GM19452 (cell line): ENCODE measurements around the gene GOLGA5.

ENCODE experiments used
- ATAC-seq: cut with Tn5 transposase; IDR thresholded peaks from one replicate; pipeline ENCODE4 v1.9.1; 2021; ENCODE audit not compliant: unreplicated experiment

Gene GOLGA5

GRCh38 chr14:92874962-92875661 is 81.0 kb downstream of the GOLGA5 start:
- ATAC-seq, result no peak

DNA sequence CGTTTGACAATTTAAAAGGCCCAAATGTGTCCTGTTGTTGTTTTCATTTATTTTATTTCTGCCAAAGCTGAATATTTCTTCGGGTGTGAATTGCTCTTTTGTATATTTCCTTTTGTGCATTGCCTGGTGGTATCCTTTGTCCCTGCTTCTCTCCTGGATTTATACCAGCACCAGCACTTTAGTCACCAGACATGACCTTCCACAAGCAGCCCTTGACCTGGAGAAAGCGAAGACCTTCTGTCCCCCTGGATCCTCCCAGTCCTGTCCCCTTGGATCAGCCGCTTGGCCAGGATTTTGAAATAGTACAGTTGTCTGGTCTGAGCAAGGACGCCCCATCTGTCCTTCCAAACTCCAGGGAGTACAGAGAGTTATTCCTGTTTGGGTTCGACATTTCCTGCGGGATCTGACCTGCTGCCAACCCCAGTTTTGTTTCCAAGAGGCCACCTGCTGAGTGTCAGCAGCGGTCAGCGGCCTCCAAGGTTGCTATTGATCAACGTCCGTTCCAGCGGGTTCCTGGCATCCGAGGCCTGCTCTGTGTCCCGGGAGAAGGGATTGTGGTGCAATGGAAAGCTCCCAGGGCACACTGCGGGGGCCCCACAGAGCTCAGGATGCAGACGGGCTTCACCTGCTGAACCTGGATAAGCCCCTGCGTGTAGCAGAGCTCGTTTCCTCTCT is 83.8 kb downstream of the GOLGA5 start:
- no peak for ATAC-seq

GRCh38 chr14:92880351-92880750 is 86.2 kb downstream of the GOLGA5 start:
- no peak for ATAC-seq

- no peak for ATAC-seq
Measured at GRCh38 chr14:92880851-92881250, 86.7 kb downstream of the GOLGA5 start.

GRCh38 chr14:92883066-92883465 is 89.0 kb downstream of the GOLGA5 start:
- no peak for ATAC-seq

DNA sequence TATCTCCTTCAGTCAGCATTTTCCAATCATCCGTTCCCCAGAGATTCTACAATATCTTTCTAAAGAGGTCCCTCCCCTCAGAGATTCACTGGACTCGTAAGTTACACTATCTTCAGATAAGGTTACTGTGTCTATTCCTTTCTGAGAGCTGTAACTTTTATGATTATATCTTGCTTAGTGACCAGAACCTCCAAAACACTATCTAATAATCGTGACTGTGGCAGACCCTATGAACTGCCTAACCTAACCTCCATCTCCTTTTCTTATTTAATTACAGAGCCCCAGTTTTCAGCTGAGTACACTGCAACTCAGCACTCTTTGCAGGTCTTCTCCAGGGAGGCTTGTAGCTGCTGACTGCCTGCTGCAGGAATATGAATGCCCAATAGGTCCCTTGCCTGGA is 90.3 kb downstream of the GOLGA5 start:
- ATAC-seq, result no peak

GRCh38 chr14:92885279-92886061 is 91.4 kb downstream of the GOLGA5 start:
- no peak for ATAC-seq

- ATAC-seq, result no peak
Measured at GRCh38 chr14:92886337-92886736, 92.2 kb downstream of the GOLGA5 start.

GRCh38 chr14:92887157-92887556 is 93.1 kb downstream of the GOLGA5 start:
- ATAC-seq, result no peak

- ATAC-seq, result no peak
Measured at GRCh38 chr14:92888896-92889295, 94.8 kb downstream of the GOLGA5 start.
